ENCODE data around the gene SSTR3.

SSTR3 gene

DNA sequence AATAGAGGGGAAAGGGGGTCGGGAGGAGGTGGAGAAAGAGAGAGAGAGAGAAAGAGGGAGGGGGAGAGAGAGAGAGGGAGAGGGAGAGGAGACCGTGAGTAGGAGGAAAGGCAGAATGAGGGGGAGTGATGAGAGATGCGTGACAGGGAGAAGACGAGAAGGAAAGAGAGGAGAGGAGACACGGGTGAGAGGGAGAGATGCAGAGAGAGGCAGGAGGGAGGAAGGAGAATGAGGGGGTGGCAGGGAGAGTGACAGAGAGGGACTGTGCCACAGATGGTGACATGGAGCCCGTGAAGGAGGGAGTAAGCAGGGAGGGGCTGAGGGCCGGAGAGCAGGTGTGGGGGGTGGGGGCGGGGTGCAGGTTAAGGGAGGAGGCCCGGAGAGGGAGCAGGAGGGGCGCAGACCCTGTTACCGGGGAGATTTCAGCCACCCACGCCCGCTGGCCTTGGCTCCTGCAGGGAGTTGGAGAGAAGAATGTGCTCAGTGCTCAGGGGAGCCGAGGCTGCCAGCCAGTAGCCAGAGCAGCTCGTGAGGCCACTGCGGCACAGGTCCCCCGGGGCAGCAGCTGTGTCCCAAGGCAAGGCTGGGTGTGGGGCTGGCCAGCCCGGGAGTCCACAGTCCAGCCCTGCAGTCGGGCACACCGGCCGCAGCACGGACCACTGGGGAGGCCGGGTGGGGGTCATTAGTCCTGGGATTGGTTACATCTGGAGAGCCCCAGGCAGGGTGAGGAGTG is at the start of gene SSTR3:
SSTR3 (minus strand) TSS at position 304 of the 733 bp plus-strand sequence. CDS start 4,674 bp downstream, outside the sequence.
- no peak within 1 kb of the TSS for H3K27ac ChIP-seq
- TF ChIP-seq, protein P1, sequence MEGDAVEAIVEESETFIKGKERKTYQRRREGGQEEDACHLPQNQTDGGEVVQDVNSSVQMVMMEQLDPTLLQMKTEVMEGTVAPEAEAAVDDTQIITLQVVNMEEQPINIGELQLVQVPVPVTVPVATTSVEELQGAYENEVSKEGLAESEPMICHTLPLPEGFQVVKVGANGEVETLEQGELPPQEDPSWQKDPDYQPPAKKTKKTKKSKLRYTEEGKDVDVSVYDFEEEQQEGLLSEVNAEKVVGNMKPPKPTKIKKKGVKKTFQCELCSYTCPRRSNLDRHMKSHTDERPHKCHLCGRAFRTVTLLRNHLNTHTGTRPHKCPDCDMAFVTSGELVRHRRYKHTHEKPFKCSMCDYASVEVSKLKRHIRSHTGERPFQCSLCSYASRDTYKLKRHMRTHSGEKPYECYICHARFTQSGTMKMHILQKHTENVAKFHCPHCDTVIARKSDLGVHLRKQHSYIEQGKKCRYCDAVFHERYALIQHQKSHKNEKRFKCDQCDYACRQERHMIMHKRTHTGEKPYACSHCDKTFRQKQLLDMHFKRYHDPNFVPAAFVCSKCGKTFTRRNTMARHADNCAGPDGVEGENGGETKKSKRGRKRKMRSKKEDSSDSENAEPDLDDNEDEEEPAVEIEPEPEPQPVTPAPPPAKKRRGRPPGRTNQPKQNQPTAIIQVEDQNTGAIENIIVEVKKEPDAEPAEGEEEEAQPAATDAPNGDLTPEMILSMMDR (conservative IDR thresholded peaks at IDR 0.05), result no peak
- TF ChIP-seq ZFX (IDR thresholded peaks at IDR 0.05), result no peak

DNA sequence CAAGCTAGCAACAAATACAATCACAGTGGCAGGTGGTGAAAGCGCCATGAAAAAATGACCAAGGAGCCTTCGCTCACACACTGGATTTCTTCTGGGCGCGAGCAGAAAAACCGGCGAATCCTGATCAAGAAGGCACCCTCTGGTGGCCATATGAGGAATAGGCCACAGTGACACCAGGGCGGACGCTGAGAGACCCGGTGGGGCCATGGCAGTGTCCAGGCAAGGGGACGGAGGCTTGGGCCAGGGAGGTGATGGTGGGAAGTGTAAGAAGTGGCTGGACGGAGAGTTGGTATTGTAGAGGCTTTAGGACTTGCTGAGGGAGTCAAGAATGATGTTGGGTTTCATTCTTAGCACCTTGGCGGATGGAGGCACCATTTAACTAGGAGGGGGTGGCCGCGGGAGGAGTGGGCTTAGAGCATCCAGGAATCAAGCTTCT is 48.6 kb upstream of the SSTR3 start:
- TF ChIP-seq, protein P1 (conservative IDR thresholded peaks at IDR 0.05), result peak; percentile 95
- no peak for TF ChIP-seq ZFX (IDR thresholded peaks at IDR 0.05)
- H3K27ac ChIP-seq, result no peak overlapping the region

DNA sequence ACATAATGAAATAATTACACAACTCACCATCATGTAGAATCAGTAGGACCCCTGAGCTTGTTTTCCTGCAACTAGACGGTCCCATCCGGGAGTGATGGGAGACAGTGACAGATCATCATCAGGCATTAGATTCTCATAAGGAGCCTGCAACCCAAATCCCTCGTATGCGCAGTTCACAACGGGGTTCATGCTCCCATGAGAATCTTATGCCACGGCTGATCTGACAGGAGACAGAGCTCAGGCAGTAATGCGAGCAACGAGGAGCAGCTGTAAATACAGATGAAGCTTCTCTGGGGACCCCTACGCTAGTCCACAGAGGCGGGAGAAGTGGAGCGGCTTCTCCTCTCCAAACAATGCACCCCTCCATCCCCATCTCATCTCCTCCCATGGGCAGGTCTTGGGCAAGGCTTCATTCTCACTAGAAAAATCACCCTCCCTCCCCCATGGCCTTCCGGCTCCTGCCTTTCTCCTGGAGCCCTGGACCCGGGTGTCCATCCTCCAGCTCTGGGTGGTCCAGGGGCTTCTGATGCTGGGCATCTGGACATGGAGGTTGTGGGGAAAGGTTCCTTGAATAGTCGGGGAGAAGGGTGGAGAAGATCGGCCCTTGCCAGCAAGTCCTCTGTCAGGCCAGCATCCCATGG is 48.0 kb upstream of the SSTR3 start:
- TF ChIP-seq, protein P1 (conservative IDR thresholded peaks at IDR 0.05), result no peak
- TF ChIP-seq ZFX (IDR thresholded peaks at IDR 0.05), result no peak
- no peak overlapping the region for H3K27ac ChIP-seq

DNA sequence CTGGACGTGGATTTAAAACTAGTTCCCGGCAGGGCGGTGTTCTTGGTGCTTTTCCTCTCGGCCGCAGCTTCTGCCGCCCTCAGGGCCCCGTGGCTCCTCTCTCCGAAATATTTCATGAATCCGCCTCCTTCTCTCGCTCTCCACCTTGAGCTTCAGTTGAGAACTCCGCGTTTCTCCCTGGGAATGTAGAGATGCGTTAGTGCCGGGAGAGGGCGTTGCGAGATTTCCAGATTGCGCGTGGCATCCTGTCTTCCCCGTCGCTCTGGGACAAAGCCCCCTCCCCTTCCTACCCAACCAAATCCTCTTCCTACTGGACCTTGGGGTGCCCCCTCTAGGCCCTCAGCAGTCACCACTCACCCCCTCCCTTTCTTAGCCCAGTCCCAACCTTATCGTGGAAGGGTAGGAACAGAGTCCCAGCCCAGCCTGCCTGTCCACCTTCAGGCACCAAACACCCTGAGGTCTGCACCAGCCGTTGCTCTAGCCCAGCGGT is 47.3 kb upstream of the SSTR3 start:
- H3K27ac ChIP-seq, result no peak overlapping the region
- no peak for TF ChIP-seq ZFX (IDR thresholded peaks at IDR 0.05)
- TF ChIP-seq, protein P1 (conservative IDR thresholded peaks at IDR 0.05), result peak; percentile 81

DNA sequence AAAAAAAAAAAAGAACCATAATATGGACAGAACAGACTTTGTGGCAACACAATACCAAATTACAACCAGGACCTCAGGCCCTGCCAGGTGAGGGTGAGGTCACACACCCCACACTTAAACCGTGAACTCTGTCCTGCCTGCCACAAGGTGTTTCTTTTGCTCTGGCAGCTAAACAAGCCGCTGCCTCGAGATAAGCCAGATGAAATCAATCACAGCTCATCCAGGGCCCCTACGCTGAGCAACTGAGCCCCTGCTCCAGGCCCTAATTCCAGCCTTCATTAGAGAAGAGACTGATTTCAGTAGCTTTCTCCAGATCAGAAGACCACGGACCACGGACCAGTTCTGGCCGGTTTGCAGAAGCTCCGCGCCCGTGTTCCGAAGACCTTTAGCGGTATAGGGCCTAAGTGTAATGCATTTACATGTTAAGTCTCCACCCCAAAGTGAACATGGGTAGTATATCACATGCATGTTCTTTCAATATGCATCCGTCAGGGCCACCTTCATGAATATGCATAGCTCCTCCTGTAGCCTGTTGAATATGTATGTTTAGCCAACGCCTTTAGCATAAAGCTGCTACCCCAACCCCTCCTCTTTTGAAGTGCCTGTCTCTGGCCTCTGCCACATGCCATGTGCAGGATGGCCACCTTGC is 46.6 kb upstream of the SSTR3 start:
- H3K27ac ChIP-seq, result no peak overlapping the region
- TF ChIP-seq, protein P1 (conservative IDR thresholded peaks at IDR 0.05), result no peak
- TF ChIP-seq ZFX (IDR thresholded peaks at IDR 0.05), result no peak

DNA sequence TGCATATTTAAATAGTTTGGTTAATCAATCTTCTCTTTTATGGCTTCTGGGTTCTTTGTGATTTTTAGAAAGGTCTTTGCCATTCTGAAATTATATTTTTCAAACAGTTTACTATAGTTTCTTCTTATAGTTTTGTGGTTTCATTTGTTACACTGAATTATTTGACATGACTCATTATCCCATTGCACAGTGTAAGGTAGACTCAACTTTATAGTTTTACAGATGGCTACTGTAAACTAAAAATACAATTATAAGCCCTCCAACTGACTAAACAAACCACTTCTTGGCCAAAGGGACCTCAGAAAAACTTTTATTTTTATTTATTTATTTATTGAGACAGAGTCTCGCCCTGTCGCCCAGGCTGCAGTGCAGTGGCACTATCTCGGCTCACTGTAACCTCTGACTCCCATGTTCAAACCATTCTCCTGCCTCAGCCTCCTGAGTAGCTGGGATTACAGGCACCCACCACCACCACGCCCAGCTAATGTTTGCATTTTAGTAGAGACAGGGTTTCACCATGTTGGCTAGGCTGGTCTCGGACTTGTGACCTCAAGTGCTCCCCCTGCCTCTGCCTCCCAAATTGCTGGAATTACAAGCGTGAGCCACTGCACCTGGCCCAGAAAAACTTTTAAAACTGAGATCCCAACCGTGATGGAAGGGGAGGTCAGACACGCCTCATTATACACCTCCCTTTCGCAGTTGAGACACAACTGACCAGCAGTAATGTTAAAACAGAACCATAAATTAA is 45.9 kb upstream of the SSTR3 start:
- TF ChIP-seq, protein P1 (conservative IDR thresholded peaks at IDR 0.05), result no peak
- no peak for TF ChIP-seq ZFX (IDR thresholded peaks at IDR 0.05)
- H3K27ac ChIP-seq, result no peak overlapping the region
